Calu3 (cell line): ENCODE results near the gene TECPR2. TPM values are rescaled to one million over a fixed set of nuclear protein-coding genes. Genes with fewer than 3 reads are reported as not detected.

Experiments
- BruUV-seq: library from RNA; stranded (reverse); fragments of 400-500 nt; replicated peaks from 2 replicates; lab custom pipeline; 2021; lab: Mats Ljungman, UMichigan
- CTCF ChIA-PET: fragments of 300-600 bp; sonication (Branson Sonifier 250); formaldehyde crosslinking; loops from one replicate; lab custom pipeline; 2022; ENCODE audit warnings: antibody characterized with exemption; lab: Charles Lee
- DNase-seq: peaks from one replicate; pipeline ENCODE4 v3.0.0; 2022
- H3K27ac Mint-ChIP-seq: one replicate; pipeline ENCODE4 v1.8.0; 2022; ENCODE audit warnings: mixed read lengths; ENCODE audit not compliant: unreplicated experiment
- H3K27me3 Mint-ChIP-seq: one replicate; pipeline ENCODE4 v1.8.0; 2022; ENCODE audit warnings: mixed read lengths; ENCODE audit not compliant: unreplicated experiment
- H3K36me3 Mint-ChIP-seq: one replicate; pipeline ENCODE4 v1.8.0; 2022; ENCODE audit warnings: mild to moderate bottlenecking, moderate library complexity, mixed read lengths; ENCODE audit not compliant: insufficient read depth, unreplicated experiment
- H3K4me1 Mint-ChIP-seq: one replicate; pipeline ENCODE4 v1.8.0; 2022; ENCODE audit warnings: mild to moderate bottlenecking, low read depth, mixed read lengths; ENCODE audit not compliant: unreplicated experiment
- H3K4me3 Mint-ChIP-seq: one replicate; pipeline ENCODE4 v1.8.0; 2022; ENCODE audit warnings: mild to moderate bottlenecking, low read depth, moderate library complexity, mixed read lengths; ENCODE audit not compliant: unreplicated experiment
- H3K9me3 Mint-ChIP-seq: one replicate; pipeline ENCODE4 v1.8.0; 2022; ENCODE audit warnings: low read depth, mixed read lengths; ENCODE audit not compliant: unreplicated experiment
- intact Hi-C: fragments of 100-400 bp; cut with micrococcal nuclease; formaldehyde crosslinking; loops from one replicate; pipeline ENCODE4 v1.10.0; 2022; ENCODE audit not compliant: unreplicated experiment
- total RNA-seq: library from RNA; stranded (reverse); gene quantifications from 2 replicates; pipeline ENCODE4 v1.2.3, GENCODE V29; 2022
- TF ChIP-seq, protein P1 (sequence below): fragments of 200-600 bp; IDR thresholded peaks from one replicate; pipeline ENCODE4 v1.8.0; 2022; ENCODE audit warnings: antibody characterized with exemption; ENCODE audit not compliant: unreplicated experiment

The TECPR2 gene
- total RNA-seq, 1 experiment from 2014 or later, result 21.7 TPM

DNA sequence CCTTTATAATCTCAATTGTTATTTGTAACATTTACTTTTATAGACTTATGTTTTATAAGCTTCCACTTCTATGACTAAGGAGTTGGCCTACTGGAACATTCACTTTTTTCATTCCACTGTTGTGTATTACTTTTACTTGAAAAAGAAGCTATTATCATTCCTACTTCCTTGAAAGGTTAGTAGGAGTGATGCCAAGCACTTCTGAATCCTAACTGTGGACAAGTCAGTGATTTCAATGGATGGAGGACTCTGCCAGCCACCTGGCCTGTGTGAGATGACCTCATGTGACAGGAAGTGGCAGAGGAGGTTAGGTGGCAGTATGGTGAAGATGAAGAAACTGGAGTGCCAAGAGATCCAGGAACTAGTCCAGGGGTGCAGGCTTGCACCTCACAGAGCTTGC lies 46.0 kb downstream of the TECPR2 start:
- Mint-ChIP-seq H3K4me1 (no peaks in the 10 kb centered on the region), H3K4me3 (no peak overlapping the region), H3K9me3 (no peaks in the 10 kb centered on the region), H3K36me3 (peaks cover 11% of the 10 kb centered on the region), H3K27ac (no peak overlapping the region), H3K27me3 (no peaks in the 10 kb centered on the region)
- CTCF ChIA-PET, result interaction anchor here (0.7 kb wide), 1 partner anchor 238 kb away, joined by 5 read pairs; no protein-coding TSS in a partner anchor
- TF ChIP-seq, protein P1, sequence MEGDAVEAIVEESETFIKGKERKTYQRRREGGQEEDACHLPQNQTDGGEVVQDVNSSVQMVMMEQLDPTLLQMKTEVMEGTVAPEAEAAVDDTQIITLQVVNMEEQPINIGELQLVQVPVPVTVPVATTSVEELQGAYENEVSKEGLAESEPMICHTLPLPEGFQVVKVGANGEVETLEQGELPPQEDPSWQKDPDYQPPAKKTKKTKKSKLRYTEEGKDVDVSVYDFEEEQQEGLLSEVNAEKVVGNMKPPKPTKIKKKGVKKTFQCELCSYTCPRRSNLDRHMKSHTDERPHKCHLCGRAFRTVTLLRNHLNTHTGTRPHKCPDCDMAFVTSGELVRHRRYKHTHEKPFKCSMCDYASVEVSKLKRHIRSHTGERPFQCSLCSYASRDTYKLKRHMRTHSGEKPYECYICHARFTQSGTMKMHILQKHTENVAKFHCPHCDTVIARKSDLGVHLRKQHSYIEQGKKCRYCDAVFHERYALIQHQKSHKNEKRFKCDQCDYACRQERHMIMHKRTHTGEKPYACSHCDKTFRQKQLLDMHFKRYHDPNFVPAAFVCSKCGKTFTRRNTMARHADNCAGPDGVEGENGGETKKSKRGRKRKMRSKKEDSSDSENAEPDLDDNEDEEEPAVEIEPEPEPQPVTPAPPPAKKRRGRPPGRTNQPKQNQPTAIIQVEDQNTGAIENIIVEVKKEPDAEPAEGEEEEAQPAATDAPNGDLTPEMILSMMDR, result no peak
- BruUV-seq, result no TSS peak
- intact Hi-C loops, result no loop called here
- DNase-seq, result no peak

DNA sequence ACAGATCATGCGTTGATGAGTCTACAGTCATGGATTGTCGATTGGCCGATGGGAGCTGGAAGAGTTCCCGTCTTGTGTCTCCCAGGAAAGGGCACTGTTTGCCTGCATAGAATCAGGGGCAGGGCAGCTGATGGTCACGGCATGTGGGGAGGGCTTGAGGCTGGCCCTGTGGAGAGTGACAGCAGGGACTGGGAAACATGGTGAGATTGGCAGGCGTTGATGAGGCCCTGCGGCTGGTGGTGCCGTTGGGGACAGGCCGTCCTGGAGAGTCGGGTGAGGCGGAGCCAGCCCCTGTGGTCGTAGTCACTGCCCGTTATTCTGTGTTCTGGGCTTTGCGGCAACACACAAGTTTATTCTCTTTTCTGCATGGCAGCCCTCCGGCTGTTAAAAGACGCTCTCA lies 52.9 kb downstream of the TECPR2 start:
- CTCF ChIA-PET, result no interaction called here
- intact Hi-C loops, result no loop called here
- no peaks in the 10 kb centered on the region for H3K4me1 Mint-ChIP-seq
- no peak overlapping the region for H3K27ac Mint-ChIP-seq
- H3K9me3 Mint-ChIP-seq, result no peaks in the 10 kb centered on the region
- DNase-seq, result no peak
- BruUV-seq, result no TSS peak
- TF ChIP-seq, protein P1, result no peak
- H3K4me3 Mint-ChIP-seq, result no peak overlapping the region
- H3K36me3 Mint-ChIP-seq, result no peaks in the 10 kb centered on the region
- H3K27me3 Mint-ChIP-seq, result no peaks in the 10 kb centered on the region

DNA sequence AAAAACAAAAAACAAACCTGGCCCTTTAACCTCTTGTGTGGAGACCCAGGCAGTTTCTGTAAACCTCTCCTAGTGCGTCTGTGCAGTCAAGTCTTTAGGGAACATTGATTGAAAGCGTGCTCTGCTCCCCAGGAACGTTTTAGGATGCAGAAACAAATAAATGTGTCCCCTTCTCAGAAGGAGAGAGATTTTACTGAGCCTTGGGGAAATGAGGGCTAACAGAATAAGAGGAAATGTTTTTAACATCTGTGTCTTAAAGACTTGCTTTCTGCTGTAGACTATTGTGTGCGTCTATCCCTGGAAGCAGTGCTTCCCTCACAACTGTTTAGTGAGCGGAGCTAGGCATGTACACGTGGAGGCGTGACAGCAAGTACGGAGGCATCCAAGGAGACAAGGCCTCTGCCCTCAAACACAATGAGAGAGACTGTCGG lies 54.3 kb downstream of the TECPR2 start:
- H3K4me1 Mint-ChIP-seq, result no peaks in the 10 kb centered on the region
- no peaks in the 10 kb centered on the region for H3K9me3 Mint-ChIP-seq
- H3K27me3 Mint-ChIP-seq, result no peaks in the 10 kb centered on the region
- CTCF ChIA-PET, result no interaction called here
- TF ChIP-seq, protein P1, result no peak
- intact Hi-C loops, result no loop called here
- no peak overlapping the region for H3K27ac Mint-ChIP-seq
- H3K36me3 Mint-ChIP-seq, result no peaks in the 10 kb centered on the region
- no TSS peak for BruUV-seq
- DNase-seq, result no peak
- H3K4me3 Mint-ChIP-seq, result no peak overlapping the region

DNA sequence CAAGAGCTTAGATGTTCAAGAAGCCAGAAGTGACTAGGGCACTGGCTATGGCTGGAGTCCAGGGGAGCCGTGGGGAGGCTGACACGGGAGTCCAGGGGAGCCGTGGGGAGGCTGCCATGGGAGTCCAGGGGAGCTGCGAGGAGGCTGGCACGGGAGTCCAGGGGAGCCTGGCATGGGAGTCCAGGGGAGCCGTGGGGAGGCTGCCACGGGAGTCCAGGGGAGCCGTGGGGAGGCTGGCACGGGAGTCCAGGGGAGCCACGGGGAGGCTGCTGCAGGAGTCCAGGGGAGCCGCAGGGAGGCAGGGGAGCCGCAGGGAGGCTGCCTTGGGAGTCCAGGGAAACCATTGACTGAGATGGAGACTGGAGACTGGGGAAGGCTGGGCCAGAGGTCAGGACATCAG lies 54.9 kb downstream of the TECPR2 start:
- CTCF ChIA-PET, result no interaction called here
- no peak overlapping the region for H3K4me3 Mint-ChIP-seq
- TF ChIP-seq, protein P1, result no peak
- intact Hi-C loops, result no loop called here
- no peaks in the 10 kb centered on the region for H3K36me3 Mint-ChIP-seq
- DNase-seq, result no peak
- H3K27ac Mint-ChIP-seq, result no peak overlapping the region
- no peaks in the 10 kb centered on the region for H3K9me3 Mint-ChIP-seq
- no TSS peak for BruUV-seq
- H3K4me1 Mint-ChIP-seq, result no peaks in the 10 kb centered on the region
- H3K27me3 Mint-ChIP-seq, result no peaks in the 10 kb centered on the region
